Measurements from ENCODE around the gene RNF133.
"Not testable (repeated sequence)": the region's sequence is repeated elsewhere in the genome, so short reads cannot be mapped to it uniquely, and the experiment has no call there.

RNF133 gene

GRCh38 chr7:122691569-122692235 lies 7.2 kb downstream of the RNF133 start:
- no peak for DNase-seq (ENCODE audit: extremely low read depth in 1 of 2, low read depth in 1 of 2)

DNA sequence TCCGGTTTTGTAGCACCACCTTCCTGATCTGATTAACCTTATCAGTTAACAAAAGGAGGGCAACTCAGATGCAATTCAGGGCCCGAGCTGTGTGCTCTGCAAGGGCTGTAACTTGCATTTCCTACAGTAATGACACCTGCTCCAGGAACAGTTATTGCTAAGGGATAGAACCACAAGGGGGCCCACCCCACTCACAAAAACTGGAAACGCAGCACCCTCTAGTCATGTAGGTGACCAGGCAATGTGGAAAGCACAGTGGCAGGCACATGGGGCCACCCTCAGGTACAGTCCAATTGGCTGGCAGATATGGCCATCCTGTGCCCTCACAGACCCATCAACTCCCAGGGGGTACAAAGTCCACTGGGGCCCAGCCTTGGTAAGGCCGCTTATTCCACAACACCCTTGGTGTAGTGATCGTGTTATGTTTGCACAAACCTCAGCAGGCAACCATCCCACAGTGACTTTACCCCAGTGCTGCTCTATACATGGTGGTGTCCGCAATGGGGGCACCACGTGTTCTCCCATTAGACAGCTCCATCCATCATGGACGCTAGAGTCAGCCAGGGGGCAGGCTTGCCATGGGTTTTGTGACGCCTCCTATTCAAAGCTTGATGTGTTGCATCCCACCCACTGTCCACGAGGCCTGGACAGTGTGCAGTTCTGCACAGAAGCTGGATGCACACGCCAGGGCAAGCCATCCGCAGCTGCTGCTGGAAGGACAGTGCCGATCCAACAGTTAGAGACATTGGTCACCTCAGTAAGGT lies 9.4 kb downstream of the RNF133 start:
- no peak for DNase-seq (ENCODE audit: extremely low read depth in 1 of 2, low read depth in 1 of 2)

- DNase-seq (ENCODE audit: extremely low read depth in 1 of 2, low read depth in 1 of 2), result no peak
Measured at GRCh38 chr7:122688400-122688998, 10.4 kb downstream of the RNF133 start.

GRCh38 chr7:122686360-122686878 lies 12.5 kb downstream of the RNF133 start:
- no peak for DNase-seq (ENCODE audit: extremely low read depth in 1 of 2, low read depth in 1 of 2)

- DNase-seq (ENCODE audit: extremely low read depth in 1 of 2, low read depth in 1 of 2), result no peak
Measured at GRCh38 chr7:122684504-122684903, 14.4 kb downstream of the RNF133 start.

- no peak for DNase-seq (ENCODE audit: extremely low read depth in 1 of 2, low read depth in 1 of 2)
Measured at GRCh38 chr7:122682815-122683550, 15.9 kb downstream of the RNF133 start.

GRCh38 chr7:122681186-122681585 lies 17.7 kb downstream of the RNF133 start:
- not testable (repeated sequence) for DNase-seq (ENCODE audit: extremely low read depth in 1 of 2, low read depth in 1 of 2)

DNA sequence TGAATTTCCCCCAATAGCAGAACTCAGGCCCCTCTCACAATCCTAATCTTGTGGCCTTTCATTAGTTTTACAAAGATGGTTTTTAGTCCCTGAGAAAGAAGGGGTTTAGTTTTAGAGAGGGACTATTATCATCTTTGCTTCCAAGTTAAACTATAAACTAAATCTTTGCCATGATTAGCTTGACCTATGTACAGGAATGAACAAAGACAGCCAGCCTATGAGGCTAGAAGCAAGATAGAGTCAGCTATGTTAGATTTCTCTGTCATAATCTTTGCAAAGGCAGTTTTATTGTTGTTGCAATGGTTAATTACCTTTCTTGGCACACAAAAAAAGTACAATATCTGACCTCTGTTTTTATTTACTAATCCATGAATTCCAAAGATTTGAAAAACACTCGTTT lies 19.1 kb downstream of the RNF133 start:
- DNase-seq (ENCODE audit: extremely low read depth in 1 of 2, low read depth in 1 of 2), result no peak

DNA sequence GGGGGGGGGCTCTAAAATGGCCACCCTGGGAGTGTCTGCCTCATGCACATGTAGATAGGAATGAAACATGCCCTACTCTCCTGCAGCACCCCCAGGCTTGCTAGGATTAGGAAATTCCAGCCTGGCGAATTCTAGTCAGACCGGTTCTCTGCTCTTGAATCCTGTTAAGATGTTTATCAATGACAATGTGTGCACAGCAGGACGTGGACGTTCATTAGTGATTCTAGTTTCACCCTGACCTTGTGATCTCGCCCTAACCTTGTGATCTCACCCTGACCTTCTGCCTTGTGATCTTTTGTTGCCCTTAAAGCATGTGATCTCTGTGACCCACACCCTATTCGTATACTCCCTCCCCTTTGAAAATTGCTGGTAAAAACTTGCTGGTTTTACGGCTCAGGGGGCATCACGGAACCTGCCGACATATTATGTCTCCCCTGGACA lies 19.6 kb downstream of the RNF133 start:
- not testable (repeated sequence) for DNase-seq (ENCODE audit: extremely low read depth in 1 of 2, low read depth in 1 of 2)

DNA sequence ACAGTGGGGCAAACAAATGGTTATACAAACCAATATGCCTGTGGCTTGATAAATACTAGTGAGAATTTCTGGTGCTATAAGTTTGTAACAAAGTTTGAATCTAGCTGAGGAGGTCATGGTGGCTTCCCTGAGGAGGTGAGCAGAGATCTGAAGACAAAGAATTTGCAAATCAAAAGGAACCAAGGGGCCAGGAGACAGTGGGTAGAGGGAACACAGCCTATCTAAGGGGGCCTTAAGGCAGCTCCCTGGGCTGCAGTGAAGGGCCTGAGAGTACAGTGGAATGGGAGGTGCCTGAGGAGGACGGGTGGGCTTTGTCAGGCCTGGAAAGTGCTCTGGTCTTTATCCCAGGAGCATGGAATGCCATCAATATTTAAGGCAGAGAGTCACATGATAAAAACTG lies 21.8 kb downstream of the RNF133 start:
- DNase-seq (ENCODE audit: extremely low read depth in 1 of 2, low read depth in 1 of 2), result no peak

DNA sequence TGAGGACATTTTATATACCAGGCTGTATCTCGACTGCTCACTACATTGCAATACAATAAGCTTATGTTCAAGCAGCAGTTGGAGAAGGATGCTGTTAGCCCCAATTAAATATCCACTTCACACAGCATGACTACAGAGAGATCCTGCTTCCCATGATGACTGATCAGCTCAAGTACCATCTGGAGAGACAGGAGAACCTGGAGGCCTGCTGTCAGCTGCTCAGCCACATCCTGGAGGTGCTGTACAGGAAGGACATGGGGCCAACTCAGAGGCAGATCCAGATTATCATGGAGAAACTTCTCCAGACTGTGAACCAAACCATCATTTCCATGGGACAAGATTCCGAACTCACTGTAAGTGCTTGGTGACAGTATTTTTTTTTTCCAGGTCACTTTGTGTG lies 22.5 kb downstream of the RNF133 start:
- DNase-seq (ENCODE audit: extremely low read depth in 1 of 2, low read depth in 1 of 2), result no peak

GRCh38 chr7:122675621-122676020 lies 23.3 kb downstream of the RNF133 start:
- no peak for DNase-seq (ENCODE audit: extremely low read depth in 1 of 2, low read depth in 1 of 2)

GRCh38 chr7:122675011-122675410 lies 23.9 kb downstream of the RNF133 start:
- no peak for DNase-seq (ENCODE audit: extremely low read depth in 1 of 2, low read depth in 1 of 2)

DNA sequence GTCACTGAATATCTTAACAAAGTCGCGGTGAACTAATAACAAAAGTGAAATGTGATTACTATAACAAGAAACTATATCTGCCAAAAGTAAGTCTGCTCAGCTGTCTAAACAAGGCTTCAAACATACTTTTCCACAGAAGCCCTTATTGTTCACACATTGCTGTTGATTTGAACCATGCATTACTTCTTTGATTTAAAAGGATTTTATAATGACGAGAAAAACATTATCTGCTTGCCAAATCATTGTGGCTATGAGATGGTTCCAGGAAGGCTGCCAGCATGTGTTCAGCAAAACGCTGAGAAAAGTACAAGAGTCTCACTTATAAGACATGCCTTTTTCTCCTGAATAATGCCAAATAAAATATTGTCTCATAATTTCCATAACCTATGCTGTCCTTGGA lies 24.4 kb downstream of the RNF133 start:
- DNase-seq (ENCODE audit: extremely low read depth in 1 of 2, low read depth in 1 of 2), result no peak

DNA sequence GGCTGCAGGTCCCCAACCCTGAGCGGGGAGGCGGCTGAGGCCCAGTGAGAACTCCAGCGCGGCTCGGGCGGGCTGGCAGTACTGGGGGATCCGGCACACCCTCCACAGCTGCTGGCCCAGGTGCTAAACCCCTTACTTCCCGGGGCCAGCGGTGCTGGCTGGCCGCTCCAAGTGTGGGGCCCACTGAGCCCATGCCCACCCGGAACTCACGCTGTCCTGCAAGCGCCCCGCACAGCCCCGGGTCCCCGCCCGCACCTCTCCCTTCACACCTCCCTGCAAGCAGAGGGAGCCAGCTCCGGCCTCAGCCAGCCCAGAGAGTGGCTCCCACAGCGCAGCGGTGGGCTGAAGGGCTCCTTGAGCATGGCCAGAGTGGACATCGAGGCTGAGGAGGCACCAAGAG lies 25.0 kb downstream of the RNF133 start:
- DNase-seq (ENCODE audit: extremely low read depth in 1 of 2, low read depth in 1 of 2), result no peak

DNA sequence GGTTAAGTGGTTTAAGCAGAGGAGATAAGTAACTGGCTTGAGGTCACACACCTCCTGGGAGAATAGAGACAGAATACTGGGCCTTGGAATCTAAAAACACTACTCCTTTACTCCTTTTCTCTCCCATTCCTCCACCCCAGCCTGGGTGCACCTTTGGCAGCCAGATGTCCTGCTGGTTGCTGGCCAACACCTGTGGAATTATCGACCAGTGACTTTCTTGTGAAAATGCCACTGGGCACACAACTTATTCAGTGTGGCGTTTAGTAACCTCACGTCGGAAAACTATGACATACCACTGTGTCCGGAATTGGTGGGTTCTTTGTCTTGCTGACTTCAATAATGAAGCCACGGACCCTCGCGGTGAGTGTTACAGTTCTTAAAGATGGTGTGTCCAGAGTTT lies 26.4 kb downstream of the RNF133 start:
- DNase-seq (ENCODE audit: extremely low read depth in 1 of 2, low read depth in 1 of 2), result no peak

GRCh38 chr7:122663733-122664132 lies 35.2 kb downstream of the RNF133 start:
- DNase-seq (ENCODE audit: extremely low read depth in 1 of 2, low read depth in 1 of 2), result no peak

GRCh38 chr7:122658856-122659255 lies 40.1 kb downstream of the RNF133 start:
- DNase-seq (ENCODE audit: extremely low read depth in 1 of 2, low read depth in 1 of 2), result no peak

GRCh38 chr7:122653685-122654084 lies 45.2 kb downstream of the RNF133 start:
- DNase-seq (ENCODE audit: extremely low read depth in 1 of 2, low read depth in 1 of 2), result no peak

DNA sequence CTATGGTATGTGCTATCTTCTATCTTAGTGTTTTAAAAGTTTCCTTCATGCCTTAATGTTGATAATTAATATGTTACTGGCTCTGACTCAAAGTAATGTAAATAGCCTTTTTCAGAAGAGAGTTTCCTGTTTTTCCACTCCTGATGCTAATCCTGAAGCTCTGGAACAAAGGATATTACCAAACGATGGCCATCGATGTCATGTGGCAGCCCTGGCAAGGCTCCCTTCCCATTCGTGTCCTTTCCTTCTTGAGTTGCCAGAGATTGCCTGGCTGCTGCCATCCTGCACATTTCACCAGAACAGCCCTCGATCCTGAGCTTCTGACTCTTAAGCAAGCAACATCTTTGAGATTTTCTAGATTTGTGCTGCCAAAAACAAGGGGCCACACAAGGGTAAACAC lies 46.0 kb downstream of the RNF133 start:
- DNase-seq (ENCODE audit: extremely low read depth in 1 of 2, low read depth in 1 of 2), result no peak

DNA sequence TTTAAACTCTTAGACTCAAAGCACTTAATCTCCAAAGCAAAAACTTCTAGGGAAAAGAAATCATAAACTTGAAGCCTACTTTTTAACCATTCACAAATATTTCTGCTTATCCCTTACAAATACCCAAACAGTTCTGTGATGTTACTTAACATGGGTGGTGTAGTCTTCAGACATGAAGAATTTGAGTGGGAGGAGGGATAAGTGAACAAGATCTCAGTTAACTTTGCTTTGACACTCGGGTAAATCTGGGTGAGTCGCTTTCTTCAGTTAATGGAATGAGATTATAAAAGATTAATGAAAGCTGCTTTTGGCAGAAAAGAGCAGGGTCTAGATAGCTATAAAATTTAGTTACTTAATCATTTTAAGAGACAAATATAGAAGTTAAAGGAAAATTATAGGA lies 47.5 kb downstream of the RNF133 start:
- no peak for DNase-seq (ENCODE audit: extremely low read depth in 1 of 2, low read depth in 1 of 2)
